HG03521 (cell line): ENCODE data around the gene FRMD3.

Experiments
- ATAC-seq: cut with Tn5 transposase; IDR thresholded peaks from one replicate; pipeline ENCODE4 v1.9.1; 2021; ENCODE audit warnings: mild to moderate bottlenecking, moderate library complexity; ENCODE audit not compliant: unreplicated experiment

FRMD3 gene

DNA sequence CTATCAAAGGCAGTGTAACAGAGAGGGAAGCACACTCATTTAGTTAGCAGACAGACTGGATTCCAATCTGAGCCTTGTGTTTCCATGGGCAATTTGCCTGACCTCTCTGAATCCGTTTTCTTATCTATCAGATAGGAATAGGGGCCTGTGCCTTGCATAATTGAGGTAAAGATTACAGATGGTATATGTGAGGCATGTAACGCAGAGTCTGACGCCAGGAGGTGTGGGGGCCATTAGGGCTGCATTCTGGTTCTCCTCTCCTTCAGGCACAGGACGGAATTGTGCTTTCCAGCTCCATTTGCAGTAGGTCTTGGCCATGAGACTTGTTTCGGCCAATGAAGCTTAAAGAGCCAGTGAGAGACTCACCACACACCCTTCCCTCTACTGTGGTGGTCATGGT is 97.6 kb downstream of the FRMD3 start:
- ATAC-seq = no peak

DNA sequence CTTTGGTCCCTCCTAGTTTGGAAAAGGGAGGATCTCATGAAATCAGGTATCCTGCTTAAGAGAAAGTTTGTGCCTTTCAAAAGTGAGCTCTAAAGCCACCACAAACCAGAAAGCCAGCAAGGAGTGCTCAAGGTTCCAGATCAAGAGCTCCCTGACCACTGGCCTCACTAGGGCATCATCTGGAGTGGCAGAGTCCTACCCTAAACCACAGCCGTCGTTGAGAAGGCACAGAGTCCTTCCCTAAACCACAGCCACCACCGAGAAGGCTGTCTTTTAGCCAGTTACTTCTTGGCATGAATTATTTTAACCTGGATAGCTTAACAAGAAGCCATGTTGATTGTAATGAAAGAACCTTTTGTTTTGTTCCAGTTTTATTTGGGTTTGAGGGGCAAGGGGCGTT is 102.9 kb downstream of the FRMD3 start:
- ATAC-seq = no peak

DNA sequence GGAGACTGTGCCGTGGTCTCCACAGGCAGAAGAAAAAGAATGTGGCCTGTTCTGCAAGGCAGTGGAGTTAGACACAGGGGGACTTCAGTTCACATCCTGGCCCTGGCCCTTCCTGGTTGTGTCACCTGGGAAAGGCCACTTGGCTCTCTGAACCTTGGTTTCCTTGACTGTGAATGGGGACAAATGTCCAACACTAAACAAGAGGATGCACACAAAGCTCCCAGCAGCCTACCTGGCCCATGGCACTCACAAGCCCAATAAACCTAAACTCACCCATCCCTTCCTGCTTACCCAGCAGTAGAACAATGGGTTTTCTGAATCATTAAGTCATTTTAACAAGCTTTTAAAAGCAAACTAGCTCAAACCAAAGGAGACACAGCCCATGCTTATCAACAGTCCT is 103.9 kb downstream of the FRMD3 start:
- no peak for ATAC-seq

- no peak for ATAC-seq
Observed at GRCh38 chr9:83433846-83434245, 104.4 kb downstream of the FRMD3 start.

DNA sequence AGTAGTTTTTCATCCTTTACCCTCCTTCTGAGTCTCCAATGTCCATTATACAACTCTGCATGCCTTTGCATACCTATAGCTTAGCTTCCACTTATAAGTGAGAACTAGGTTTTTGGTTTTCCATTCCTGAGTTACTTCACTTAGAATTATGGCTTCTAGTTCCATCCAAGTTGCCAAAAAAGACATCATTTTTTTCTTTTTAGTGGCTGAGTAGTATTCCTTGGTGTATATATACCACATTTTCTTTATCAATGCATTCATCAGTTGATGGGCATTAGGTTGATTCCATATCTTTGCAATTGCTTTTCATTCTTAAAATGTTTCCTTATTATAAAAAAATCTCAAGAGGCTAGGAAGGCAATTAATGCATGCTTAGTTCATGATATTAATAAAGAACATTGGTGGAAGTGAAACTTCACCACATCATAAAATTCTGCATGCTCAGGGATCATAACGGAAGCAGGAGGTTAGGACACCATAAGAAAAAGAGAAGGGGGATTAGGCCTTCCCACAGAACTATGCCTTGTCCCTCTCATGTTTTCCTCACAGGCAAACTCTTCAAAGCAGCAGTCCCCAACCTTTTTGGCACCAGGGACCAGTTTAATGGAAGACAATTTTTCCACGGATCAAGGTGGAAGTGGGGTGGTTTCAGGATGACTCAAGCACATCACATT is 105.2 kb downstream of the FRMD3 start:
- no peak for ATAC-seq

DNA sequence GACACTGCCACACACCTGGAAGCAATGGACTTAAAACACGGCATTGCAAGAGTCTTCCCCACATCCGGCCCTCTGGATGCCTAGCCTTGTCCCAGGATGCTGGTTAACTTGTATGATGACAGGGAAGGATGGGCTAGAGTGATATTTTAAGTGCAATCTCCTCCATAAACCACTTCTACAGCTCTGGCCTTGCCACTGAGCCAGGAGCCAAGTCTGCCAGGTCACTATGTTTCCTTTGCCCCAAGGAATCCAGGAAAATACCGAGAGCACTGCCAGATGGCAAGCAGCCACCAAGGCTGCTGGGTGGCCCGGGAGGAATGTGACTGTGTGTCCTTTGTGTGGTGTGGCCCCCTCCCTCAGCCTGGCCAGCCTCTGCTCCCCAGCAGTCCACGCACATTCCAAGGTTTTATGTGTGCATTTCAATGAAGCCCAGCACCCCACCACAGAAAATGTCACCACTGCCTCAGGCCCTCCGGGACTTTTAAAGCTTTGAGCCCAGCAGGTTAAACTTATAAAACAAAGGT is 106.0 kb downstream of the FRMD3 start:
- ATAC-seq = no peak

- no peak for ATAC-seq
Observed at GRCh38 chr9:83431101-83432060, 106.8 kb downstream of the FRMD3 start.

GRCh38 chr9:83430681-83431080 is 107.5 kb downstream of the FRMD3 start:
- ATAC-seq = no peak

DNA sequence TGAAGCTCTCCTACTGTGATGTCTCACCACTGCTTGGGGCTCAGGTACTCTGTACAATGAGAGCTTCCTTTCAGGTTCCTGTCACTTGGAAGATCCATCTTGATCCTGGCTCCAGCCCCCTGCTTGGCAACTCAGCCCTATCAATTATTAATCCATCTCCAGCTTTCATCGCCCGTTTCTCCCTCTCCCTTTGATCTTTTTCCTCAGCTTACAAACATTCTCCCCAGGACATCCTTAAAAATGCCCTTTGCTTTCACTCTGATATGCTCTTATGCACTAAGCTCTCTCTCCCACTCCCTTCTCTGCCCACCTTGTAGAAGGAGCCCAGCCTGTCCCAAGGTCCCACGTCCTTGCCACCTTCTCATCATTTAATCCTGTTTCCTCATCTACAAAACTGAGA is 109.0 kb downstream of the FRMD3 start:
- no peak for ATAC-seq

DNA sequence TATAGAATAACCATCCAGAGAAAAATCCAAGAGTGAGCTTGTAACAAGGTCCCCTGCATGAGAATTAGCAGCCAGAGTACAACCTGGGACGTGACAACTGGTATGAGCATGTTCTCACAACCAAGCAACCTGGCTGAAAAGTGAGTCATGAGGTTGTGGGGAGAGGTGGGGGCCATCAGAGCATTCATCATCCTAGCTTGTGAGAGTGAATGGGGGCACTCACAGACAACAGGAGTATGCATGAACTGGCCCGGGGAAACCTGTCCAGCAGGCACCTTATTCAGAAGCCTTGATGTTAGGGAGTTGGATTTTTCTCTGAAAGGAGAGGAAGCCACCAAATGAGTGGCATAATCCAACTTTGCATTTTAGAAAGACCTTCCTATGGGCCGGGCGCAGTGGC is 113.0 kb downstream of the FRMD3 start:
- ATAC-seq = no peak

DNA sequence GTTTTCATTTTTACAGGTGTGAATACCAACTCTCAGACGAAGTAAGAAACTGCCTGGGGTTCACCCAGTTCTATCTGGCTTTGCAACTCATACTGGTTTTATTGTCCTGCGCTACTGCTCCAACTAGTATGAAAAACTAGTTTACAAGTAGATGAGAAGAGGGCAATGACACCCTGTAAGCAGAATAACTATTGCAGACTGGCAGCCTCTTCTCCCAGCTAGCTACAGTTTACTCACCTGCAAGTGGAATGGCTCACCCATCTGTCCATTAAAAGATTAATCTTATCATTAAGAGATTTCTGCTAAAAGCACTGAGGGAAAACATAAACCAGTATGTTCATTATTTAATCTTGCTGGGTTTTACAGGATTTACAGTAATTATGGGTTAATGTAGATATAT is 113.4 kb downstream of the FRMD3 start:
- ATAC-seq = no peak

DNA sequence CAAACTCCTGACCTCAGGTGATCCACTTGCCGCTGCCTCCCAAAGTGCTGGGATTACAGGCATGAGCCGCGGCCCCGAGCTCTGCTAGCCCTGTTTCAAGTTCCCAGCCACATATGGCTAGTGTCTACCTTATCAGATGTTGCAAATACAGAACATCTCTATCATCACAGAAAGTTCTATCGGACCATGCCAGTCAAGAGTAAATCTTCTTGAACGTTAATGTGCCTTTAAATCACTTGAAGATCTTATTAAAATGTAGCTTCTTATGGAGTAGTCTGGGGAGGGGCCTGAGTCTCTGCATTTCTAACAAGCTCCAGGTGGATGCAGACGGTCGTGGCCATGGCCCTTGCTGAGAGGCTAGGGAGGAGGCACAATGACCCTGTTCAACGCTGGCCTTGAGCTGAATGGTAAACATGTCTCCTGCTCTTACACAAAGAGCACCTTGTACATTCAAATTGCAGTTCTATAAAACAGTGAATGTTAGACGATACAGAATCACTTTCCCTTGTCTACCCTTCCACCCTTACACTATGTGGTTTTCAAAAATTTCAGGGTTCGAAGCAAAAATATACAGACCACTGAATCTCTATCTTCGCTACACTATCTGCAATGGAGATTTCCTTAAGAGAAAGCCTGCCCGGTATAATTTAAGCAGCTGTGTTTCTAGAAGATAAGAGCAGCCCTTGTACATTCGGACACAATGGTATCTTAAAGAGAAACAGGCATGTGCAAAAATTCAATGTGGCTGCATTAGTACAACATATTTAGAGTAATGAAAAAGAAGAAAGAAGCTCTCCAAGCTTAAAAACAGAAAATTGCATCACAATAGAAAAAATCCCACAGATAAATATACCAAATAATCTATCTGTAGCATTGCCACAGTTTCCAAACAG is 114.1 kb downstream of the FRMD3 start:
- ATAC-seq = no peak

DNA sequence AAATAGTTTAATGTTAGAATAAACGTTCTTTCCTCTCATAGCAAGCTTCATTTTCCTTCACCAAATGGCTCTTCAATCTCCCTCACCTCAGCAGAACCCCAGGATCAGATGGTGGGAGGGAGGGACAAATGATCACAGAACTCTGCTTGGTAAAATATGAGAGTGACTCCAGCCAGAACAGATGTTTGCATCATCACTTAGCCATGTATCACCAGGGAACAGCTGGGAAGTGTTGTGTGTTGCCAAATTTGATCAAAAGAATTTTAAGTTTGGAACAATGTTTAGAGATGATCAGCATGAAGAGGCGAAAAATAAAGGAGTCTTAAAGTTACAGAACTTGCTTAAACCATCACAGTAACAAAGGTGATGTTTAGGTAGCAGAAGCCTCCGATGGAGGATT is 115.7 kb downstream of the FRMD3 start:
- ATAC-seq = no peak

- ATAC-seq = no peak
Observed at GRCh38 chr9:83420486-83420885, 117.7 kb downstream of the FRMD3 start.

- no peak for ATAC-seq
Observed at GRCh38 chr9:83419961-83420360, 118.2 kb downstream of the FRMD3 start.

DNA sequence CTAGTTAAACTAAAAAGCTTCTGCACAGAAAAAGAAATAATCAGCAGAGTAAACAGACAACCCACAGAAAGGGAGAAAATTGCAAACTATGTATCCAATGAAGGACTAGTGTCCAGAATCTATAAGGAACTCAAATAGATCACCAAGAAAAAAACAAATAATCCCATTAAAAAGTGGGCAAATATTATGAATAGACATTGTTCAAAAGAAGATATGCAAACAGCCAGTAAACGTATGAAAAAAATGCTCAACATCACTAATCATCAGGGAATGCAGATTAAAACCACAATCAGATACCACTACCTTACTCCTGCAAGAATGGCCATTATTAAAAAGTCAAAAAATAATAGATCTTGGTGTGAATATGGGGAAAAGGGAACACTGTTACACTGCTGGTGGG is 119.9 kb downstream of the FRMD3 start:
- ATAC-seq = no peak

GRCh38 chr9:83413367-83413766 is 124.8 kb downstream of the FRMD3 start:
- ATAC-seq = no peak

DNA sequence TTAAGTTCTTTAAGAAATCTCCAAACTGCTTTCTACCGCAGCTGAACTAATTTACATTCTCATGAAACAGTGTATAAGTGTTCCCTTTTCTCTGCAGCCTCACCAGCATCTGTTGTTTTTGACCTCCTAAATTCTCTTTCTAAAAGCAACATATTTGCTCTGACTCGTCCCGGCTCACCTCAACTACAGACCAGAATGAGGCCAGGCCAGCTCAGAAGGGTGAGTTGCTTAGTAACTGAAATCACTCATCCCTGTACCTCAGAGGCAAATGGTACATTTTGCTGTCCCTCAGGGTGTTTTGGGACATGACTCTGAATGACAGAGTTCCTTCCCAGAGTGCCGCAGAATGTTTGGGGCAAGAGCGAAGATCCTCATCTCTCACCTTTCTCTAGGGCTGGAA is 127.5 kb downstream of the FRMD3 start:
- ATAC-seq = no peak

DNA sequence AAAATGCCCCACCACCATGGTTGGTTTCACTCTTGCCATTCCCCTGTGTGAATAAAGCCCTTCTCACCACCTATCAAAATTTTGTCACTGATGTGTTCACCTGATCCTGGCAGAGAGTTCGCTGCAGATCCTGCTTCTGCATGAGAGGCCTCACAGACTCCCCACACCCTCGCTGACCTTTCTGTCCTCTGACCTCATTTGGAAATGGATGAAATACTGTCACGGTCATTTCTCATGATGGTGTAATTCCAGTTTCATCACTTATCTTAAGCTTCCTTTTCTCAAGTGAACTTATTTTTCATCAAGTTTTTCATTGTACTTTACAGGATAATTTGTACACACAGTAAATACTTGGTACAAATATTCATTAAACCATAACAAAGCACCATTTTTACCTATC is 131.3 kb downstream of the FRMD3 start:
- ATAC-seq = no peak

DNA sequence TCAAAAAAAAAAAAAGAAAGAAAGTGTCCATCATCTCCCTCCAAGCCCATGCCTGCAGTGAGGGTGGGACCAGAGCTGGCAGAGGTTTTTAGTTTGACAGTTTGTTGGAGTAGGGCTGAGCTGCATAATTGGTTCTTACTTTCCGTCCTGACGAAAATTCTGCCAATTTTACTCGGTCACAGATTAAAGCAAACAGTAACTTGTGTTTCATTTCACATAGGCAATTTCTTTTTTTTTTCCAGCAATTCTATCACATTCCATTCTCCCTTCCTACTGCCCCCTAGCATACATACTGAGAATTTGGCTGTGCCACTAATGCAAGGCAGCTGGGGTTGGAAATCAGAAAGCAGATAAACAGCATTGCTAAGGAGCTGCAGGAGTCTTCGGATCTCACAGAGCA is 132.4 kb downstream of the FRMD3 start:
- ATAC-seq = no peak
